T-cell (primary cell): ENCODE results near the gene ELMO3. TPM values are rescaled to one million over a fixed set of nuclear protein-coding genes. Genes with fewer than 3 reads are reported as not detected.
A peak's percentile ranks its signal among the peaks of the same experiment; 100 is the strongest.

Experiments
- ATAC-seq, 4 experiments: fragments of 200-7000 bp in 3 of 4; fragments of 150-1000 bp in 1 of 4; cut with Tn5 transposase; replicated peaks in 1 of 4; 1 replicate in 3 of 4; 2 replicates in 1 of 4; pipeline ENCODE4 v1.10.0; 2021; ENCODE audit warnings: moderate library complexity in 3 of 4, mild to moderate bottlenecking in 2 of 4, moderate number of reproducible peaks in 1 of 4
- CTCF ChIA-PET, 2 donors: fragments of 300-600 bp; sonication (Branson Sonifier 250); formaldehyde crosslinking; loops; one replicate each; lab custom pipeline; 2022; ENCODE audit warnings: antibody characterized with exemption in 2 of 2; lab: Charles Lee
- POLR2A ChIA-PET, 2 donors: fragments of 300-600 bp; sonication (Branson Sonifier 250); formaldehyde crosslinking; loops; one replicate each; lab custom pipeline; 2022; ENCODE audit warnings: antibody characterized with exemption in 2 of 2; lab: Charles Lee
- DNase-seq, 35 experiments: peaks; one replicate each; pipeline versions ENCODE4 v3.0.0 to v3.0.0-alpha.2; 2013 to 2023
- H3K27ac ChIP-seq: one replicate; pipeline ENCODE4 v1.5.1; 2013; ENCODE audit warnings: low read length
- H3K27me3 ChIP-seq, 2 experiments: replicated peaks in 1 of 2; 1 replicate in 1 of 2; 2 replicates in 1 of 2; pipeline versions ENCODE4 v1.6.1 to v1.7.0; 2013; ENCODE audit warnings: low read length in 1 of 2, mixed read lengths in 1 of 2; ENCODE audit not compliant: control insufficient read depth in 2 of 2, insufficient read depth in 2 of 2; ENCODE audit errors: extremely low read depth in 1 of 2
- H3K36me3 ChIP-seq, 2 donors: 1 replicate in 1 of 2; 2 replicates in 1 of 2; pipeline versions ENCODE4 v1.6.1 to v1.7.0; 2013; ENCODE audit warnings: low read length in 1 of 2; ENCODE audit not compliant: control insufficient read depth in 2 of 2, insufficient read depth in 1 of 2; ENCODE audit errors: extremely low read depth in 1 of 2
- H3K4me1 ChIP-seq, 2 experiments: 1 replicate in 1 of 2; 2 replicates in 1 of 2; pipeline versions ENCODE4 v1.6.1 to v1.7.0; 2013; ENCODE audit warnings: low read length in 2 of 2, mixed read lengths in 1 of 2; ENCODE audit not compliant: insufficient read depth in 2 of 2, control insufficient read depth in 1 of 2; ENCODE audit errors: extremely low read depth in 1 of 2
- H3K4me3 ChIP-seq, 2 donors: 1 replicate in 1 of 2; 2 replicates in 1 of 2; pipeline versions ENCODE4 v1.5.1 to v1.7.0; 2013; ENCODE audit warnings: mild to moderate bottlenecking in 2 of 2, low read length in 1 of 2, moderate library complexity in 1 of 2; ENCODE audit not compliant: control insufficient read depth in 1 of 2; ENCODE audit errors: extremely low read depth in 1 of 2
- H3K9me3 ChIP-seq: 2 replicates; pipeline ENCODE4 v1.7.0; 2013
- H3K27ac Mint-ChIP-seq, 2 donors: one replicate each; pipeline ENCODE4 v1.8.0; 2020 to 2021; ENCODE audit warnings: mild to moderate bottlenecking in 2 of 2, mixed read lengths in 2 of 2
- H3K27me3 Mint-ChIP-seq, 2 donors: one replicate each; pipeline ENCODE4 v1.8.0; 2021 to 2022; ENCODE audit warnings: mixed read lengths in 2 of 2
- H3K36me3 Mint-ChIP-seq: one replicate; pipeline ENCODE4 v1.8.0; 2021; ENCODE audit warnings: mixed read lengths
- H3K4me1 Mint-ChIP-seq, 3 donors: one replicate each; pipeline ENCODE4 v1.8.0; 2020 to 2022; ENCODE audit warnings: mixed read lengths in 3 of 3, mild to moderate bottlenecking in 1 of 3
- H3K4me3 Mint-ChIP-seq, 3 donors: one replicate each; pipeline ENCODE4 v1.8.0; 2020 to 2022; ENCODE audit warnings: mild to moderate bottlenecking in 3 of 3, mixed read lengths in 3 of 3, moderate library complexity in 3 of 3
- H3K9me3 Mint-ChIP-seq, 3 donors: one replicate each; pipeline ENCODE4 v1.8.0; 2020 to 2022; ENCODE audit warnings: mixed read lengths in 3 of 3
- WGBS: methylation state at CpG from one replicate; pipeline ENCODE4 v1.1.5; 2013; ENCODE audit warnings: missing lambda C conversion rate; ENCODE audit not compliant: insufficient coverage; 5-methylcytosine and 5-hydroxymethylcytosine counted together
- total RNA-seq, 35 experiments: library from RNA in 6 of 35; stranded (reverse) in 6 of 35; fragments of 120-200 nt in 1 of 35; gene quantifications; one replicate each; pipeline versions ENCODE4 v1.2.1 to v1.2.4 and lab custom pipeline; 2013 to 2026

ELMO3 gene
- total RNA-seq, 5 donors from 2014 or later (not counting 1 experiment from before 2014, with no cell fraction given): 3.8 to 11.7 (median 8.8) TPM

DNA sequence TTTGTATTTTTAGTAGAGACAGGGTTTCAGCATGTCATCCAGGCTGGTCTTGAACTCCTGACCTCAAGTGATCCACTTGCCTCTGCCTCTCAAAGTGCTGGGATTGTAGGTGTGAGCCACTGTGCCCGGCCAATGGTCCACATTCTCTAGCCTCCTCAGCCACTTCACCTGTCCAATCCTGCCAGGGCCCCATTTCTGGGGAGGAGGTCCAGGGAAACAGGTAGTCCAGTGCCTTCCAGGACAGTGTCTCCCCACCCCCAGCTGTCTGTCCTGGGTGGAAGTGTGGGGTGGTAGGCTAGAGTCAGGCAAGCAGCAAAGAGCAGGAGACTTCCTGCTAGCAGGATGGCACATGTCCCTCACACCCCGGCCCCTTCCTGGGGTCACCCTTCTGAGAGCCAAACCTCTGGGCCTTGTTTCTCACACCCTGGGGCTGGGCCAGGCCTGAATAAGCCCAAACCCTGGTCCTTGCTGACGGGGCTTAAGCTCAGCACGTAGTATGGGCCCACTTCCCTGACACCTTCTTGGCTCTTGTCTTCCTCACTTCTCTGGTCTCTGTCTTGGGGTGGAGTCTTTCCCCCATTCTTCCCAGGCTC, 43.3 kb downstream of the ELMO3 start:
- Mint-ChIP-seq H3K4me1 (peaks cover 17 to 40% (median 30%) of the 10 kb centered on the region in 3 donors), H3K4me3 (no peak overlapping the region), H3K9me3 (no peaks in the 10 kb centered on the region), H3K27ac (peak overlapping the region; percentile 58 to 80), H3K36me3 (peaks cover 14% of the 10 kb centered on the region), H3K27me3 (no peaks in the 10 kb centered on the region)
- Histone ChIP-seq H3K36me3 (peaks cover 17 to 19% of the 10 kb centered on the region in 2 donors), H3K27me3 (no peaks in the 10 kb centered on the region), H3K4me3 (no peak overlapping the region), H3K4me1 (peaks cover 10 to 45% of the 10 kb centered on the region in 2 experiments), H3K9me3 (no peaks in the 10 kb centered on the region), H3K27ac (no peak overlapping the region)
- 89% methylated on average over 3 of the region's 4 CpGs for WGBS
- ATAC-seq (no peak), DNase-seq (no peak)
- CTCF ChIA-PET: no interaction called here
- POLR2A ChIA-PET: no interaction called here

DNA sequence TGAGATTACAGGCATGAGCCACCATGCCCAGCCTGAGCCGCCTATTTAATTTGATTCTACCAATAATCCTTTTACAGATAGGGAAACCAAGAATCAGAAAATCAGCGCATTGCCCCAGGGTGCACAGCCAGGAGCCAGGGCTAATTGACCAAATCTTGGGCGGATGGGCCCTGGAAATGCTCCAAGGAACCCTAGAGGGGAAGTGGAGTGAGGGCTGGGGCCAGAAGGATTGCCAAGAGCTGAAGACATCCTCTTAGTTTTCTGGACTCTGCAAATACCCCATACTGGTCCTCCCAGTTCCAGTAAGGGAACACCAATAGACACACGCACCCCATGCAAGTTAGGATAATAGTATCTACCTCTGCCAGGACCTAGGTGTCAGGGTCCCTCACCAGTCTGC, 44.5 kb downstream of the ELMO3 start:
- Mint-ChIP-seq H3K9me3 (no peaks in the 10 kb centered on the region), H3K27me3 (peaks cover 0 to 1% of the 10 kb centered on the region in 2 donors), H3K27ac (peak overlapping the region; percentile 92 to 98), H3K36me3 (peaks cover 3% of the 10 kb centered on the region), H3K4me1 (peaks cover 29 to 46% (median 39%) of the 10 kb centered on the region in 3 donors), H3K4me3 (no peak overlapping the region)
- Histone ChIP-seq H3K27ac (peak overlapping the region; percentile 88), H3K27me3 (no peaks in the 10 kb centered on the region), H3K4me3 (no peak overlapping the region), H3K36me3 (peaks cover 8 to 11% of the 10 kb centered on the region in 2 donors), H3K4me1 (peaks cover 19 to 51% of the 10 kb centered on the region in 2 experiments), H3K9me3 (no peaks in the 10 kb centered on the region)
- ChIA-PET POLR2A (interaction anchor here in 1 of 2 donors (0.6 kb wide), 1 partner anchor 414 kb away, joined by 3 read pairs; no protein-coding TSS in a partner anchor), CTCF (no interaction called here)
- ATAC-seq: no peak
- WGBS: 93% methylated on average over 2 of the region's 4 CpGs
- DNase-seq: no peak

DNA sequence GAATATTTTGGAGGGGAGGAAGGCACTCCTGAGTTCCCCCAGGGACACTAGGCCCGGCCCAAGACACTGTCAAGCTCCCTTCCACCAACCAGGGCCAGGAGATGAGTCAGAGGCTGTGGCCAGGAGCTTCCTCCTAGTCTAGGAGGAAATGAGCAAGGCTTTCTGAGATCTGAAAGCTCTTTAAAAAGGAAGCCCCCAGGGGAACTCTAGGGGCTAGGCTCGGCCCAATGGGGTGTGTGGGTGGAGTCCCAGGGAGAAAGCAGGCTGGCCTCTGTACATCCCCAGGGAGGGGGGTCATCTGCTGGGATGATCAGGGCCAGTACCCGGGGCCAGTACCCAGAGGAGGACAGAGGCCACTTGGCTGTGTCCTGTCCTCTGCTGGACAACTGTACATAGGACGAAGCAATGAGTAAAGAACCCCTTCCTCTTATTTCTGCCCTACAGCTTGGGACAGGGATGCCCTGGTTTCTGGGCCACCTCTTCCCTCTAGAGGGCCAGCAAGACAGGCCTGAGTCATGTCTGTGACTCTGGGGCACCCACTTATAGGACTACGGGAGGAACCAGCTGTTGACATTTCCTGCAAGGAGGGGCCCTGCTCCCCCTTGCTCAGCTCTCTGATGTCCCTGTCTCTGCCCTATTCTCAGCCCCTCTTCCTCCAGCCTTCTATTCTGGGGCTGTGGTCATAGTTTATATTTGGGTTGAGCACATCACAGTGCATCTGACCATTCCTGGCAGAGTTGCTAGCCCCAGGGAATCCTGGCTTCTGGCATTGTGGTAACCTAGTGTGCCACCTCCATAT, 45.7 kb downstream of the ELMO3 start:
- no peaks in the 10 kb centered on the region for H3K9me3 Mint-ChIP-seq
- POLR2A ChIA-PET: interaction anchor here (0.6 kb wide), 3 partner anchors 10 to 130 kb away, joined by 4 to 8 read pairs (median 5); no protein-coding TSS in a partner anchor
- WGBS: 50% methylated on average over 1 of the region's 5 CpGs
- ATAC-seq (peak; percentile 66 to 71 (median 68)), DNase-seq (peak; percentile 34 to 86 (median 61))
- Histone ChIP-seq H3K36me3 (peaks cover 0 to 3% of the 10 kb centered on the region in 2 donors), H3K27me3 (peaks cover 2 to 7% of the 10 kb centered on the region in 2 experiments), H3K27ac (peak overlapping the region; percentile 88), H3K4me3 (peak overlapping the region in 1 of 2 donors; percentile 6), H3K9me3 (no peaks in the 10 kb centered on the region), H3K4me1 (peaks cover 24 to 61% of the 10 kb centered on the region in 2 experiments)
- H3K4me3 Mint-ChIP-seq: peak overlapping the region; percentile 65 to 93 (median 76)
- CTCF ChIA-PET: interaction anchor here (0.6 to 1.4 kb wide), 7 partner anchors 18 to 522 kb away, joined by 3 to 8 read pairs (median 3); partner anchors contain the start of genes ATP6V0D1 (in 1 of the 2) and TMEM208 (in 1 of the 2)
- no peaks in the 10 kb centered on the region for H3K36me3 Mint-ChIP-seq
- peak overlapping the region; percentile 92 to 98 for H3K27ac Mint-ChIP-seq
- H3K4me1 Mint-ChIP-seq: peaks cover 36 to 52% (median 44%) of the 10 kb centered on the region in 3 donors
- H3K27me3 Mint-ChIP-seq: peaks cover 0 to 1% of the 10 kb centered on the region in 2 donors

DNA sequence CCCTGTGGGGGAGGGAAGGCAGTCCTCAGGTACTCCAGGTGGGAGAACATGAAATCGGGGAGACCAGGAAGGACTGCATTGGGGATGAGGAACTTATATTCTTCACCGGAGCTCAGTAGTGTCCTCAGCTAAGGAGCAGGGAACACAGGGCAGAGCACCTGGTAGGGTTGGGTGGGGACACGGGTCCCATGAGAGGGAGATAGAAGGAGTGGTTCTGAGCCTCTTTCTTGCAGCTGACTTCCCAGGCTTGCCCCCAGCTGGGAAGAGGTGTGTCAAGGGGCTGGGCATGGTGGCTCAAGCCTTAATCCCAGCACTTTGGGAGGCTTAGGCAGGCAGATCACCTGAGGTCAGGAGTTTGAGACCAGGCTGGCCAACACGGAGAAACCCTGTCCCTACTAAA, 46.3 kb downstream of the ELMO3 start:
- H3K4me3 ChIP-seq: no peak overlapping the region
- DNase-seq (no peak), ATAC-seq (no peak)
- H3K9me3 ChIP-seq: no peaks in the 10 kb centered on the region
- H3K9me3 Mint-ChIP-seq: no peaks in the 10 kb centered on the region
- peaks cover 5 to 13% of the 10 kb centered on the region in 2 experiments for H3K27me3 ChIP-seq
- WGBS: 53% methylated on average over 2 of the region's 4 CpGs
- H3K36me3 ChIP-seq: peaks cover 0 to 3% of the 10 kb centered on the region in 2 donors
- CTCF ChIA-PET: interaction anchor here (0.6 to 1.6 kb wide), 4 partner anchors 13 to 521 kb away, joined by 3 to 8 read pairs (median 4); partner anchors contain the start of gene TMEM208 (in 1 of the 2)
- no peaks in the 10 kb centered on the region for H3K36me3 Mint-ChIP-seq
- POLR2A ChIA-PET: no interaction called here
- H3K27me3 Mint-ChIP-seq: peaks cover 0 to 4% of the 10 kb centered on the region in 2 donors
- peaks cover 40 to 55% (median 48%) of the 10 kb centered on the region in 3 donors for H3K4me1 Mint-ChIP-seq
- peak overlapping the region; percentile 92 to 98 for H3K27ac Mint-ChIP-seq
- peak overlapping the region; percentile 88 for H3K27ac ChIP-seq
- H3K4me3 Mint-ChIP-seq: peak overlapping the region; percentile 65 to 93 (median 76)
- H3K4me1 ChIP-seq: peaks cover 24 to 67% of the 10 kb centered on the region in 2 experiments

DNA sequence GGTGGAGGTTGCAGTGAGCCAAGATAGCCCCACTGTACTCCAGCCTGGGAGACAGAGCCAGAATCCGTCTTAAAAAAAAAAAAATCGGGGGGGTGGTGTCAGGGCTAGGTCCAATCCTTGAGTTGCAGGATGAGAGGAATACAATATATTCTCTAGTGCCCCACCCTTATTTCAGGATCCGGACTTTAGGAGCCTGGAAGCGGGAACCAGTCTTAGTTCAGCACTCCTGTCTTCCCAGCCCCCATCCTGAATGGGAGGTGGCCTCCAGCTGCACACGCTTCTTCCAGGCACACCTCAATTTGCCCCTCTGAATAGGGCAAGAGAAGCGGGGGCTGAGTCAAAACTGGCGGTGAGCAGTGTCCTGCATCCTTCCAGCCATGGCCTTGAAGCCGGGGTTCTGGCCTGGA, 46.7 kb downstream of the ELMO3 start:
- Histone ChIP-seq H3K4me1 (peaks cover 24 to 67% of the 10 kb centered on the region in 2 experiments), H3K9me3 (no peaks in the 10 kb centered on the region), H3K4me3 (peak overlapping the region in 1 of 2 donors; percentile 75), H3K27ac (peak overlapping the region; percentile 88), H3K27me3 (peaks cover 10 to 13% of the 10 kb centered on the region in 2 experiments), H3K36me3 (peaks cover 0 to 3% of the 10 kb centered on the region in 2 donors)
- Mint-ChIP-seq H3K4me3 (peak overlapping the region; percentile 65 to 93 (median 76)), H3K9me3 (no peaks in the 10 kb centered on the region), H3K27me3 (peaks cover 0 to 5% of the 10 kb centered on the region in 2 donors), H3K4me1 (peaks cover 40 to 56% (median 48%) of the 10 kb centered on the region in 3 donors), H3K36me3 (no peaks in the 10 kb centered on the region), H3K27ac (peak overlapping the region; percentile 92 to 98)
- no peak for DNase-seq
- POLR2A ChIA-PET: no interaction called here
- CTCF ChIA-PET: interaction anchor here (0.6 to 1.6 kb wide), 2 partner anchors 13 to 288 kb away, joined by 3 read pairs; no protein-coding TSS in a partner anchor
- no CpG with 5 or more reads among the region's 8 CpGs for WGBS
- no peak for ATAC-seq
